ENCODE measurements around the gene PEX16. TPM values are rescaled to one million over a fixed set of nuclear protein-coding genes. Genes with fewer than 3 reads are reported as not detected.

The PEX16 gene
- total RNA-seq, 2 experiments from 2014 or later, result 56.3 to 62.0 TPM

- Mint-ChIP-seq H3K36me3 (ENCODE audit: low read depth) (peaks cover 13% of the 10 kb centered on the region), H3K4me3 (peak overlapping the region; percentile 38), H3K4me1 (ENCODE audit: low read depth) (peaks cover 30% of the 10 kb centered on the region), H3K27ac (peak overlapping the region; percentile 33), H3K27me3 (peaks cover 9% of the 10 kb centered on the region), H3K9me3 (no peaks in the 10 kb centered on the region)
- POLR2A ChIA-PET, result interaction anchor here (2.0 kb wide), 1 partner anchor 10 kb away, joined by 11 read pairs; the partner anchor contains the start of gene PEX16
- intact Hi-C loops (cut with DNase I, micrococcal nuclease), result no loop called here
- Histone ChIP-seq H3K4me3 (ENCODE audit: low read length) (no peak overlapping the region), H3K4me1 (ENCODE audit: insufficient read depth, low read length) (peaks cover 56% of the 10 kb centered on the region), H3K27ac (ENCODE audit: low read depth in 1 of 2, low read length in 2 of 2) (no peak overlapping the region), H3K27me3 (ENCODE audit: control insufficient read depth in 1 of 2, insufficient read depth in 2 of 2, low read length in 2 of 2) (peaks cover 0 to 4% of the 10 kb centered on the region in 2 experiments), H3K9me3 (ENCODE audit: control insufficient read depth in 1 of 2, insufficient read depth in 1 of 2, low read length in 2 of 2) (no peaks in the 10 kb centered on the region), H3K36me3 (ENCODE audit: insufficient read depth, low read length) (peaks cover 9% of the 10 kb centered on the region)
- DNase-seq (peak in 1 of 14 experiments; percentile 24), ATAC-seq (ENCODE audit: poor library complexity) (no peak)
- CTCF ChIA-PET, result no interaction called here
- TF ChIP-seq, protein P1, sequence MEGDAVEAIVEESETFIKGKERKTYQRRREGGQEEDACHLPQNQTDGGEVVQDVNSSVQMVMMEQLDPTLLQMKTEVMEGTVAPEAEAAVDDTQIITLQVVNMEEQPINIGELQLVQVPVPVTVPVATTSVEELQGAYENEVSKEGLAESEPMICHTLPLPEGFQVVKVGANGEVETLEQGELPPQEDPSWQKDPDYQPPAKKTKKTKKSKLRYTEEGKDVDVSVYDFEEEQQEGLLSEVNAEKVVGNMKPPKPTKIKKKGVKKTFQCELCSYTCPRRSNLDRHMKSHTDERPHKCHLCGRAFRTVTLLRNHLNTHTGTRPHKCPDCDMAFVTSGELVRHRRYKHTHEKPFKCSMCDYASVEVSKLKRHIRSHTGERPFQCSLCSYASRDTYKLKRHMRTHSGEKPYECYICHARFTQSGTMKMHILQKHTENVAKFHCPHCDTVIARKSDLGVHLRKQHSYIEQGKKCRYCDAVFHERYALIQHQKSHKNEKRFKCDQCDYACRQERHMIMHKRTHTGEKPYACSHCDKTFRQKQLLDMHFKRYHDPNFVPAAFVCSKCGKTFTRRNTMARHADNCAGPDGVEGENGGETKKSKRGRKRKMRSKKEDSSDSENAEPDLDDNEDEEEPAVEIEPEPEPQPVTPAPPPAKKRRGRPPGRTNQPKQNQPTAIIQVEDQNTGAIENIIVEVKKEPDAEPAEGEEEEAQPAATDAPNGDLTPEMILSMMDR (IDR thresholded peaks at IDR 0.05), result no peak
Measured at GRCh38 chr11:45927684-45928413, 10.2 kb upstream of the PEX16 start.

DNA sequence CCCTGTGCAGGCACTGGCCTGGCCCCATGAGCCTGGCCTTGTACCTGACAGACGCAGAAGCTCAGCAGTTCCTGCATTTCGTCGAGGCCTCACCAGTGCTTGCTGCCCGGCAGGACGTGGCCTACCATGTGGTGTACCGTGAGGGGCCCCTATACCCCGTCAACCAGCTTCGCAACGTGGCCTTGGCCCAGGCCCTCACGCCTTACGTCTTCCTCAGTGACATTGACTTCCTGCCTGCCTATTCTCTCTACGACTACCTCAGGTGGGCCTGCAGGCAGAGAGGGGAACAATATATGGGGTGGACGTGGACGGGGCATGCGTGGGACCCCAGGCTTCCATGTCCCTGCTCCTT is 9.6 kb upstream of the PEX16 start:
- ATAC-seq (ENCODE audit: poor library complexity) (no peak), DNase-seq (peak in 2 of 14 experiments; percentile 12 to 35)
- H3K27me3 ChIP-seq (ENCODE audit: control insufficient read depth in 1 of 2, insufficient read depth in 2 of 2, low read length in 2 of 2), result peaks cover 0 to 4% of the 10 kb centered on the region in 2 experiments
- CTCF ChIA-PET, result interaction anchor here (1.5 kb wide), 1 partner anchor 10 kb away, joined by 3 read pairs; the partner anchor contains the start of gene PEX16
- peaks cover 56% of the 10 kb centered on the region for H3K4me1 ChIP-seq (ENCODE audit: insufficient read depth, low read length)
- peak overlapping the region; percentile 33 for H3K27ac Mint-ChIP-seq
- no peaks in the 10 kb centered on the region for H3K9me3 ChIP-seq (ENCODE audit: control insufficient read depth in 1 of 2, insufficient read depth in 1 of 2, low read length in 2 of 2)
- H3K4me3 Mint-ChIP-seq, result peak overlapping the region; percentile 38
- peaks cover 13% of the 10 kb centered on the region for H3K36me3 Mint-ChIP-seq (ENCODE audit: low read depth)
- TF ChIP-seq, protein P1 (IDR thresholded peaks at IDR 0.05), result no peak
- intact Hi-C loops (cut with DNase I, micrococcal nuclease), result no loop called here
- H3K4me3 ChIP-seq (ENCODE audit: low read length), result no peak overlapping the region
- H3K27ac ChIP-seq (ENCODE audit: low read depth in 1 of 2, low read length in 2 of 2), result no peak overlapping the region
- no peaks in the 10 kb centered on the region for H3K9me3 Mint-ChIP-seq
- peaks cover 9% of the 10 kb centered on the region for H3K27me3 Mint-ChIP-seq
- peaks cover 30% of the 10 kb centered on the region for H3K4me1 Mint-ChIP-seq (ENCODE audit: low read depth)
- peaks cover 8% of the 10 kb centered on the region for H3K36me3 ChIP-seq (ENCODE audit: insufficient read depth, low read length)
- POLR2A ChIA-PET, result interaction anchor here (2.0 kb wide), 1 partner anchor 10 kb away, joined by 11 read pairs; the partner anchor contains the start of gene PEX16

- TF ChIP-seq, protein P1 (IDR thresholded peaks at IDR 0.05), result no peak
- Histone ChIP-seq H3K9me3 (ENCODE audit: control insufficient read depth in 1 of 2, insufficient read depth in 1 of 2, low read length in 2 of 2) (peaks cover 0 to 3% of the 10 kb centered on the region in 2 experiments), H3K4me3 (ENCODE audit: low read length) (no peak overlapping the region), H3K27ac (ENCODE audit: low read depth in 1 of 2, low read length in 2 of 2) (no peak overlapping the region), H3K27me3 (ENCODE audit: control insufficient read depth in 1 of 2, insufficient read depth in 2 of 2, low read length in 2 of 2) (peaks cover 4% of the 10 kb centered on the region in 2 experiments), H3K4me1 (ENCODE audit: insufficient read depth, low read length) (peaks cover 56% of the 10 kb centered on the region), H3K36me3 (ENCODE audit: insufficient read depth, low read length) (peaks cover 3% of the 10 kb centered on the region)
- peaks cover 9% of the 10 kb centered on the region for H3K27me3 Mint-ChIP-seq
- no peaks in the 10 kb centered on the region for H3K9me3 Mint-ChIP-seq
- ATAC-seq (ENCODE audit: poor library complexity), result no peak
- intact Hi-C loops (cut with DNase I, micrococcal nuclease), result no loop called here
- peak in 1 of 14 experiments; percentile 10 for DNase-seq
- peak overlapping the region; percentile 33 for H3K27ac Mint-ChIP-seq
- peaks cover 13% of the 10 kb centered on the region for H3K36me3 Mint-ChIP-seq (ENCODE audit: low read depth)
- POLR2A ChIA-PET, result interaction anchor here (2.0 kb wide), 1 partner anchor 9 kb away, joined by 11 read pairs; the partner anchor contains the start of gene PEX16
- CTCF ChIA-PET, result interaction anchor here (1.5 kb wide), 1 partner anchor 9 kb away, joined by 3 read pairs; the partner anchor contains the start of gene PEX16
- peaks cover 28% of the 10 kb centered on the region for H3K4me1 Mint-ChIP-seq (ENCODE audit: low read depth)
- no peak overlapping the region for H3K4me3 Mint-ChIP-seq
Measured at GRCh38 chr11:45926536-45927331, 9.1 kb upstream of the PEX16 start.
